ENCODE measurements around the gene TPRN.

DNA sequence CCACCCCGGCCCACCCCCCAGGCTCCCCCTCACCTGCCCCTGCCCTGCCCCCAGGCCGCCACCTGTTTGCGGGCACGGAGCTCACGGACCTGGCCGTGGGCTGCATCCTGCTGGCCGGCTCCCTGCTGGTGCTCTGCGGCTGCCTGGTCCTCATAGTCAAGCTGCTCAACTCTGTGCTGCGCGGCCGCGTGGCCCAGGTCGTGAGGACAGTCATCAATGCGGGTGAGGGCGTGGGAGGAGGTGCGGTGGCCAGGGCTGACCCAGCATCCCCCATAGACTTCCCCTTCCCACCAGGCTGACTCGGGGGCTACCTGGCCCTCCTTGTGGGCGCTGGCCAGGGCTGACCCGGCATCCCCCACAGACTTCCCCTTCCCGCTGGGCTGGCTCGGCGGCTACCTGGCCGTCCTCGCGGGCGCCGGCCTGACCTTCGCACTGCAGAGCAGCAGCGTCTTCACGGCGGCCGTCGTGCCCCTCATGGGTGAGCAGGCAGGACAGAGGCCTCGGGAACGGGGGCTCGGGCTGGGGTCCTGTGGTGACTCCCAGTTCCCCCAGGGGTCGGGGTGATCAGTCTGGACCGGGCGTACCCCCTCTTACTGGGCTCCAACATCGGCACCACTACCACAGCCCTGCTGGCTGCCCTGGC, 33.6 kb upstream of the TPRN start:
- TF ChIP-seq POLR2AphosphoS5 (IDR thresholded peaks at IDR 0.05; ENCODE audit: low read depth, low read length) (no peak), TAF1 (IDR thresholded peaks at IDR 0.05; ENCODE audit: borderline replicate concordance, insufficient read depth, low read length) (no peak), SIN3A (IDR thresholded peaks at IDR 0.05; ENCODE audit: borderline replicate concordance, insufficient read depth, low read length) (no peak)
- TF ChIP-seq, protein P1, sequence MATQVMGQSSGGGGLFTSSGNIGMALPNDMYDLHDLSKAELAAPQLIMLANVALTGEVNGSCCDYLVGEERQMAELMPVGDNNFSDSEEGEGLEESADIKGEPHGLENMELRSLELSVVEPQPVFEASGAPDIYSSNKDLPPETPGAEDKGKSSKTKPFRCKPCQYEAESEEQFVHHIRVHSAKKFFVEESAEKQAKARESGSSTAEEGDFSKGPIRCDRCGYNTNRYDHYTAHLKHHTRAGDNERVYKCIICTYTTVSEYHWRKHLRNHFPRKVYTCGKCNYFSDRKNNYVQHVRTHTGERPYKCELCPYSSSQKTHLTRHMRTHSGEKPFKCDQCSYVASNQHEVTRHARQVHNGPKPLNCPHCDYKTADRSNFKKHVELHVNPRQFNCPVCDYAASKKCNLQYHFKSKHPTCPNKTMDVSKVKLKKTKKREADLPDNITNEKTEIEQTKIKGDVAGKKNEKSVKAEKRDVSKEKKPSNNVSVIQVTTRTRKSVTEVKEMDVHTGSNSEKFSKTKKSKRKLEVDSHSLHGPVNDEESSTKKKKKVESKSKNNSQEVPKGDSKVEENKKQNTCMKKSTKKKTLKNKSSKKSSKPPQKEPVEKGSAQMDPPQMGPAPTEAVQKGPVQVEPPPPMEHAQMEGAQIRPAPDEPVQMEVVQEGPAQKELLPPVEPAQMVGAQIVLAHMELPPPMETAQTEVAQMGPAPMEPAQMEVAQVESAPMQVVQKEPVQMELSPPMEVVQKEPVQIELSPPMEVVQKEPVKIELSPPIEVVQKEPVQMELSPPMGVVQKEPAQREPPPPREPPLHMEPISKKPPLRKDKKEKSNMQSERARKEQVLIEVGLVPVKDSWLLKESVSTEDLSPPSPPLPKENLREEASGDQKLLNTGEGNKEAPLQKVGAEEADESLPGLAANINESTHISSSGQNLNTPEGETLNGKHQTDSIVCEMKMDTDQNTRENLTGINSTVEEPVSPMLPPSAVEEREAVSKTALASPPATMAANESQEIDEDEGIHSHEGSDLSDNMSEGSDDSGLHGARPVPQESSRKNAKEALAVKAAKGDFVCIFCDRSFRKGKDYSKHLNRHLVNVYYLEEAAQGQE (IDR thresholded peaks at IDR 0.05; ENCODE audit: insufficient read depth in 1 of 2, low read depth in 2 of 2, low read length in 2 of 2), result no peak
